Panc1 (cell line): ENCODE measurements around the gene BCR. TPM values are rescaled to one million over a fixed set of nuclear protein-coding genes. Genes with fewer than 3 reads are reported as not detected.

Experiments
- ATAC-seq: fragments of 200-7000 bp; cut with Tn5 transposase; 2 replicates; pipeline ENCODE4 v1.9.1; 2020; ENCODE audit warnings: mild to moderate bottlenecking, moderate library complexity
- BruUV-seq: library from RNA; stranded (reverse); fragments of 400-500 nt; replicated peaks from 2 replicates; lab custom pipeline; 2021; lab: Mats Ljungman, UMichigan
- CTCF ChIA-PET: fragments of 300-600 bp; sonication (Branson Sonifier 250); formaldehyde crosslinking; loops from one replicate; lab custom pipeline; 2022; ENCODE audit warnings: antibody characterized with exemption; lab: Charles Lee
- POLR2A ChIA-PET: fragments of 300-600 bp; sonication (Branson Sonifier 250); formaldehyde crosslinking; loops from one replicate; lab custom pipeline; 2022; ENCODE audit warnings: antibody characterized with exemption; lab: Charles Lee
- DNase-seq: peaks from one replicate; pipeline ENCODE4 v3.0.0-alpha.2; 2010; ENCODE audit warnings: low read depth, low spot score
- H3K27ac ChIP-seq: 2 replicates; pipeline ENCODE4 v1.5.1; 2011; ENCODE audit warnings: mild to moderate bottlenecking, low read length, inconsistent platforms
- H3K27me3 ChIP-seq: fragments of 200-500 bp; sonication (Bioruptor generic); 2 replicates; pipeline ENCODE4 v1.6.0; 2014; ENCODE audit warnings: low read length, inconsistent platforms; ENCODE audit not compliant: control insufficient read depth, insufficient read depth
- H3K36me3 ChIP-seq: fragments of 200-500 bp; sonication (Bioruptor generic); 2 replicates; pipeline ENCODE4 v1.5.1; 2014; ENCODE audit warnings: inconsistent platforms, mild to moderate bottlenecking, low read length, moderate library complexity; ENCODE audit not compliant: control insufficient read depth, insufficient read depth
- H3K4me1 ChIP-seq: 2 replicates; pipeline ENCODE4 v1.5.1; 2011; ENCODE audit warnings: inconsistent platforms, mild to moderate bottlenecking, low read length, moderate library complexity; ENCODE audit not compliant: control insufficient read depth, insufficient read depth
- H3K4me3 ChIP-seq, 2 experiments: 2 replicates each; pipeline ENCODE4 v1.5.1; 2011 to 2012; ENCODE audit warnings: low read depth in 2 of 2, low read length in 2 of 2, mild to moderate bottlenecking in 2 of 2, inconsistent platforms in 1 of 2, moderate library complexity in 1 of 2
- H3K9me3 ChIP-seq: fragments of 200-500 bp; sonication (Bioruptor generic); 2 replicates; pipeline ENCODE4 v1.5.1; 2014; ENCODE audit warnings: low read depth, mild to moderate bottlenecking, inconsistent platforms, low read length, moderate library complexity; ENCODE audit not compliant: control insufficient read depth, insufficient read depth
- CTCF ChIP-seq: fragments of 450-650 bp; IDR thresholded peaks from 2 replicates; pipeline ENCODE4 v1.5.1; 2017; ENCODE audit warnings: mild to moderate bottlenecking
- POLR2AphosphoS5 ChIP-seq: IDR thresholded peaks from 2 replicates; pipeline ENCODE4 v1.6.1; 2012; ENCODE audit warnings: mild to moderate bottlenecking, low read depth, low read length, moderate library complexity
- REST ChIP-seq, 2 experiments: IDR thresholded peaks; 2 replicates each; pipeline ENCODE4 v1.6.1; 2011 to 2012; ENCODE audit warnings: low read depth in 2 of 2, control low read depth in 1 of 2, low read length in 1 of 2, mild to moderate bottlenecking in 1 of 2, moderate library complexity in 1 of 2; ENCODE audit not compliant: insufficient read depth in 1 of 2
- SIN3A ChIP-seq: IDR thresholded peaks from 2 replicates; pipeline ENCODE4 v1.6.1; 2012; ENCODE audit warnings: low read depth, mild to moderate bottlenecking, low read length, moderate library complexity, borderline replicate concordance; ENCODE audit not compliant: insufficient read depth
- TCF7L2 ChIP-seq: IDR thresholded peaks from 2 replicates; pipeline ENCODE4 v1.6.1; 2011; ENCODE audit warnings: mild to moderate bottlenecking, low read depth, low read length, inconsistent platforms
- in situ Hi-C: cut with HindIII; loops from 2 replicates; pipeline ENCODE4 v1.10.0; 2016; ENCODE audit warnings: low sequenced_read_pairs, low pct_unique_long_range_greater_than_20kb
- intact Hi-C: fragments of 100-400 bp; cut with micrococcal nuclease; formaldehyde crosslinking; loops from one replicate; pipeline ENCODE4 v1.10.0; 2022; ENCODE audit not compliant: unreplicated experiment
- total RNA-seq: library from RNA; stranded (reverse); gene quantifications from one replicate; pipeline ENCODE4 v1.2.1, GENCODE V29; 2021; ENCODE audit not compliant: unreplicated experiment

The BCR gene
- total RNA-seq, 1 experiment from 2014 or later, result 32.1 TPM

- ChIA-PET POLR2A (no interaction called here), CTCF (interaction anchor here (0.5 kb wide), 1 partner anchor 9 kb away, joined by 3 read pairs; no protein-coding TSS in a partner anchor)
- in situ Hi-C loops (no loop called here), intact Hi-C loops (no loop called here)
- TF ChIP-seq SIN3A, result no peak
- TF ChIP-seq TCF7L2, result no peak
- no peak for TF ChIP-seq REST (IDR thresholded peaks at IDR 0.05; ENCODE audit: insufficient read depth in 1 of 2, low read depth in 2 of 2, low read length in 1 of 2)
- no peak for TF ChIP-seq CTCF
- no peak for TF ChIP-seq POLR2AphosphoS5
- no peaks in the 10 kb centered on the region for H3K9me3 ChIP-seq
- DNase-seq, result no peak
- no peak overlapping the region for H3K27ac ChIP-seq
- H3K27me3 ChIP-seq, result no peaks in the 10 kb centered on the region
- ATAC-seq, result no peak
- no peaks in the 10 kb centered on the region for H3K36me3 ChIP-seq
- H3K4me1 ChIP-seq, result no peaks in the 10 kb centered on the region
- no peak overlapping the region for H3K4me3 ChIP-seq
- no TSS peak for BruUV-seq
These were observed 14.1 kb upstream of the BCR start for GRCh38 chr22:23166042-23166831.

GRCh38 chr22:23166841-23167616, 13.3 kb upstream of the BCR start:
- ATAC-seq (no peak), DNase-seq (no peak)
- Histone ChIP-seq H3K4me3 (no peak overlapping the region), H3K27me3 (no peaks in the 10 kb centered on the region), H3K27ac (no peak overlapping the region), H3K4me1 (no peaks in the 10 kb centered on the region), H3K36me3 (no peaks in the 10 kb centered on the region), H3K9me3 (no peaks in the 10 kb centered on the region)
- TF ChIP-seq SIN3A, result no peak
- TF ChIP-seq CTCF, result no peak
- no peak for TF ChIP-seq POLR2AphosphoS5
- TF ChIP-seq TCF7L2, result no peak
- TF ChIP-seq REST (IDR thresholded peaks at IDR 0.05; ENCODE audit: insufficient read depth in 1 of 2, low read depth in 2 of 2, low read length in 1 of 2), result no peak
- no TSS peak for BruUV-seq
- CTCF ChIA-PET, result no interaction called here
- in situ Hi-C loops (no loop called here), intact Hi-C loops (no loop called here)
- POLR2A ChIA-PET, result no interaction called here
